ENCODE data around the gene TMEM127.

Gene TMEM127

DNA sequence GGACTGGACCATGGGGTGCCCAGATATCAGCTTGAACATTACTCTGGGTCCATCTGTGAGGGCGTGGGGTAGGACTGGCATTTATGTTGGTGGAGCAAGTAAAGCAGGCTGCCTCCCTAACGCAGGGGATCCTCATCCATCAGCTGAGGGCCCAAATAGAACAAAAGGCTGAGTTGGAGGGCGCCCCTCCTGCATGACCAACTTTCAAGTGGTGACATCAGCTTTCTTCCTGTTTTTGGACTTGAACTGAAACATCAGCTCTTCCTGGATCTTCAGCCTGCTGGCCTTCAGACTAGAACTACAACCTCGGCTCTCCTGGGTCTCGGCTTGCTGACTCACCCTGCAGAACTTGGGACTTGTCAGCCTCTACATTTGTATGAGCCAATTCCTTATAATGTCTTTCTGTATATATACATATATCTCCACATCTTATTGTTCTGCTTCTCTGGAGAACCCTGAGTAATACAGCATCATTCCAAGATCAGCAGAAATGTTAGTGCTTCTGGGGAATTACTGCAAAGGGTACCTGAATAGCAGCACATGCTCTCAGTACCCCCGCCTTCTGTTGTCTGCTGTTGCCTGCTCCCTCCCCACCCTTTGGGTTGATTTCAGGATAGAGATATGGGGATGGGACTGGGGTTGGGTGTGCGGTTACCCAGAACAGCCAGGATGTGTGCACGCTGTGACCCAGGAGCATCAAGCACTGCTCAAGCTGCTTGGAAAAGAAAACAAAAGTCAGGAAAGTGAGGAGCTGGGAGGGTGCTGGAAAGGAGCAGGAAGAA, 20.0 kb downstream of the TMEM127 start:
- TF ChIP-seq, protein P1, sequence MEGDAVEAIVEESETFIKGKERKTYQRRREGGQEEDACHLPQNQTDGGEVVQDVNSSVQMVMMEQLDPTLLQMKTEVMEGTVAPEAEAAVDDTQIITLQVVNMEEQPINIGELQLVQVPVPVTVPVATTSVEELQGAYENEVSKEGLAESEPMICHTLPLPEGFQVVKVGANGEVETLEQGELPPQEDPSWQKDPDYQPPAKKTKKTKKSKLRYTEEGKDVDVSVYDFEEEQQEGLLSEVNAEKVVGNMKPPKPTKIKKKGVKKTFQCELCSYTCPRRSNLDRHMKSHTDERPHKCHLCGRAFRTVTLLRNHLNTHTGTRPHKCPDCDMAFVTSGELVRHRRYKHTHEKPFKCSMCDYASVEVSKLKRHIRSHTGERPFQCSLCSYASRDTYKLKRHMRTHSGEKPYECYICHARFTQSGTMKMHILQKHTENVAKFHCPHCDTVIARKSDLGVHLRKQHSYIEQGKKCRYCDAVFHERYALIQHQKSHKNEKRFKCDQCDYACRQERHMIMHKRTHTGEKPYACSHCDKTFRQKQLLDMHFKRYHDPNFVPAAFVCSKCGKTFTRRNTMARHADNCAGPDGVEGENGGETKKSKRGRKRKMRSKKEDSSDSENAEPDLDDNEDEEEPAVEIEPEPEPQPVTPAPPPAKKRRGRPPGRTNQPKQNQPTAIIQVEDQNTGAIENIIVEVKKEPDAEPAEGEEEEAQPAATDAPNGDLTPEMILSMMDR (IDR thresholded peaks at IDR 0.05): peak; percentile 70
- no peaks in the 10 kb centered on the region for H3K9me3 ChIP-seq
- peak overlapping the region; percentile 99 for H3K27ac ChIP-seq
- peaks cover 28% of the 10 kb centered on the region for H3K36me3 ChIP-seq
- peaks cover 64 to 73% of the 10 kb centered on the region in 2 experiments for H3K4me1 ChIP-seq (ENCODE audit: control insufficient read depth in 1 of 2, insufficient read depth in 1 of 2, low read depth in 1 of 2, low read length in 1 of 2)
- peak overlapping the region; percentile 5 to 31 for H3K4me3 ChIP-seq (ENCODE audit: low read depth in 1 of 2, low read length in 1 of 2)
- H3K27me3 ChIP-seq: no peaks in the 10 kb centered on the region

GRCh38 chr2:96243843-96244242, 22.0 kb downstream of the TMEM127 start:
- peak overlapping the region; percentile 99 for H3K27ac ChIP-seq
- peaks cover 77 to 93% of the 10 kb centered on the region in 2 experiments for H3K4me1 ChIP-seq (ENCODE audit: control insufficient read depth in 1 of 2, insufficient read depth in 1 of 2, low read depth in 1 of 2, low read length in 1 of 2)
- H3K27me3 ChIP-seq: no peaks in the 10 kb centered on the region

DNA sequence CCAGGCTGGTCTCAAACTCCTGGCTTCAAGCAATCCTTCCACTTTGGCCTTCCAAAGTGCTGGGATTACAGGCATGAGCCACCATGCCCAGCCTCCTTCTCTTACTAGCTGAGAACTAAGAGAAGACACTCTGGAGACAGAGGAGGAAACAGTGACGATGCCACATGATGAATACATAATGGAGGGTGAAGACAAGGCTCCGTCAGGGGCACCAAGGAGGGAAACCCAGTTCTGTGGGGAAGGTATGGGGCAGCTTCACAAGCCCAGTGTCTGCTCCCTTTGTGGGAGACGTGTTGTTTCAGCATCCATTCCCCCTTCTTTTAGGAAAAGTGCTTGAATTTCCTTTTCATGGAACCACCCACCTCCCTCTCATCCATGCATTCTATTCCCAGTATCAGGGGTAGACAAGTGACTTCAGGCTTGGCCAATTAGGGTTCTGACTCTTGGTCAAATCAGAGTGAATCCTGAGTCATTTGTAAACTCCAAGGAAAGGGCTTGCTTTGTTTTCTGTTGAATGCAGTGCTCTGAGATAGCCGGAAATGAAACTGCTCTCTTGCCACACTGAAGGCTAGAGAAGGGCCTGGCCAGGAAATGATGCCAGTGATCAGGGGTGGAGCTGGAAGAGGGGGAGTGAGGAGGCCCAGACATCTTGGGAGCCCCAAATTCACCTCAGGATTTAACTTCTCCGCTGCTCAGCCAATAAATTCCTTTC, 23.7 kb downstream of the TMEM127 start:
- no peaks in the 10 kb centered on the region for H3K27me3 ChIP-seq
- TF ChIP-seq, protein P1 (IDR thresholded peaks at IDR 0.05): peak; percentile 7
- H3K27ac ChIP-seq: peak overlapping the region; percentile 99
- no peaks in the 10 kb centered on the region for H3K9me3 ChIP-seq
- peaks cover 3% of the 10 kb centered on the region for H3K36me3 ChIP-seq
- peaks cover 75 to 83% of the 10 kb centered on the region in 2 experiments for H3K4me1 ChIP-seq (ENCODE audit: control insufficient read depth in 1 of 2, insufficient read depth in 1 of 2, low read depth in 1 of 2, low read length in 1 of 2)
- H3K4me3 ChIP-seq (ENCODE audit: low read depth in 1 of 2, low read length in 1 of 2): peak overlapping the region; percentile 58 to 59

More at GRCh38 chr2:96243843-96244242, 22.0 kb downstream of the TMEM127 start:
- TF ChIP-seq, protein P1 (IDR thresholded peaks at IDR 0.05): no peak
- H3K36me3 ChIP-seq: peaks cover 8% of the 10 kb centered on the region
- H3K4me3 ChIP-seq (ENCODE audit: low read depth in 1 of 2, low read length in 1 of 2): no peak overlapping the region
- H3K9me3 ChIP-seq: no peaks in the 10 kb centered on the region

DNA sequence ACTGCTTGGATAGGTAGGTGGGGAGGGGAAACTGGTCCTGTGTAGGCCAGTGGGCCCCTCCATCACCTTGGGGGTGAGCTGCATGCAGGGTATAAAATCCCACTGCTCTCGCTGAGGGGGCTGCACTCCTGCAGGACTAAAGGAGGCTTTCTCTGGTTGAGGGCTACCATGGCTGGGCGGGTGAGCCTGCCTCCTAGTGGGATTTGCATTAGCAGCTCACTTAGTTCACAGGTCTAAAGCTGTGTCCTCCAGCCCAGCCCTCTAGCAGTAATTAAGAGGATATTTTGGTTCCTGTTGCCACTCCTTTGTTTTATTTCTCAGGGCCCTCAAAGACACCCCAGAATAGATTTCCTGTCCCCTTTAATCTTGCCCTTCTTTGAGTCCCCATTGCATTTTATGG, 24.6 kb downstream of the TMEM127 start:
- no peaks in the 10 kb centered on the region for H3K27me3 ChIP-seq
- TF ChIP-seq, protein P1 (IDR thresholded peaks at IDR 0.05): no peak
- peak overlapping the region; percentile 58 to 59 for H3K4me3 ChIP-seq (ENCODE audit: low read depth in 1 of 2, low read length in 1 of 2)
- no peaks in the 10 kb centered on the region for H3K36me3 ChIP-seq
- H3K4me1 ChIP-seq (ENCODE audit: control insufficient read depth in 1 of 2, insufficient read depth in 1 of 2, low read depth in 1 of 2, low read length in 1 of 2): peaks cover 67 to 74% of the 10 kb centered on the region in 2 experiments
- H3K9me3 ChIP-seq: no peaks in the 10 kb centered on the region
- H3K27ac ChIP-seq: peak overlapping the region; percentile 99

- Histone ChIP-seq H3K27me3 (no peaks in the 10 kb centered on the region), H3K9me3 (no peaks in the 10 kb centered on the region), H3K36me3 (no peaks in the 10 kb centered on the region), H3K4me1 (ENCODE audit: control insufficient read depth in 1 of 2, insufficient read depth in 1 of 2, low read depth in 1 of 2, low read length in 1 of 2) (peaks cover 59 to 67% of the 10 kb centered on the region in 2 experiments), H3K4me3 (ENCODE audit: low read depth in 1 of 2, low read length in 1 of 2) (no peak overlapping the region), H3K27ac (peak overlapping the region; percentile 99)
- TF ChIP-seq, protein P1 (IDR thresholded peaks at IDR 0.05): no peak
Observed at GRCh38 chr2:96240341-96241038, 25.3 kb downstream of the TMEM127 start.
